Fibroblast of skin of scalp (primary cell): ENCODE measurements around the gene CFAP410. TPM values are rescaled to one million over a fixed set of nuclear protein-coding genes. Genes with fewer than 3 reads are reported as not detected.

Experiments
- DNase-seq: peaks from one replicate; pipeline ENCODE4 v3.0.0-alpha.2; 2013
- polyA plus RNA-seq, 2 experiments: library from polyadenylated mRNA; unstranded; fragments of 120-200 nt; gene quantifications; one replicate each; pipeline ENCODE4 v1.2.1, GENCODE V29; 2013; ENCODE audit not compliant: insufficient read length in 2 of 2

CFAP410 gene
- 18.9 TPM for polyA plus RNA-seq (2013, experiment 1 of 2; ENCODE audit: insufficient read length)
- polyA plus RNA-seq (2013, experiment 2 of 2; ENCODE audit: insufficient read length), result 18.7 TPM

DNA sequence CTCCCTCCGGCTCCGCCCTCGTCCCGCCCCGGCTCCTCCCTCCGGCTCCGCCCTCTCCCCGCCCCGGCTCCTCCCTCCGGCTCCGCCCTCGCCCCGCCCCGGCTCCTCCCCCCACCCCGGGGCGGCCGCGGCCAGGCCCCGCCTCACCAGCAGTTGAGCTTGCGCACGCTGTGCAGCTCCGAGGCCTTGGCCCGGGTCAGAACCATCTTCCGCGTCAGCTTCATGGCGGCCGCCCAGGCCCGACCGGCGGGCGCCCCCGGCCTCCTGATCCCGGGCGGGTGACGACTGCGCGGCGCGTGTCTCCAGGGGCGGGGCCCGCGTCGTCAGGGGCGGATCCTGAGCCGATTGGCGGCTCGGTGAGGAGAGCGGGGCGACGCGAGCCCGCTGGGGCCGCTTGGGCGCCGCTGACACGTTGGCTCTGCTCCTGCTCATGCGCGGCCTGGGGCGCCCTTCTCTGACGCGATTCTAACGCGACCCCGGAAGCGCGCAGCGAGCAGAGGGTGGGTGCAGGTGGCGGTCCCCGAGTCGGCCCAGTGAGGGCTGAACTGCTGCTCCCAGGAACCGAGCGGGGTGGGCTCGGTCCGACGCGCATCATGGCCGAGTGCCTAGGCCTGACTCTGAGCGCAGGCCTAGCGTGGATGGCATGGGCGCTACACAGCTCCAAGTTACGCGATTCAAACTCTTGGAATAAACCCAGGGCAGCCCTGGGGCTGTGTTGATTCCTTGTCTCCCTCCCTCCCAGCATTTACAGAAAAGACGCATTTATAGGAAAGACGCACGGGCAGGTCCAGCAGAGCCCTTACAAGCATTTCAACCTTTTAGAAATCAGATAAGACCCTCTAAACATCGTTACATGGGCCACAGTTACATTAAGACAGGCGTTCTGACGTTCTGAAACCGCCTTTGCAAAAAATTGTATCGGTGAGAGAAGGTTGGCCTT is at the start of gene CFAP410:
CFAP410 (minus strand) TSS at position 420 of the 940 bp plus-strand sequence; CDS start at position 224, 196 bp downstream.
- DNase-seq, result peak; percentile 96

- no peak for DNase-seq
These were observed 45.8 kb upstream of the CFAP410 start for GRCh38 chr21:44384968-44385367.

DNA sequence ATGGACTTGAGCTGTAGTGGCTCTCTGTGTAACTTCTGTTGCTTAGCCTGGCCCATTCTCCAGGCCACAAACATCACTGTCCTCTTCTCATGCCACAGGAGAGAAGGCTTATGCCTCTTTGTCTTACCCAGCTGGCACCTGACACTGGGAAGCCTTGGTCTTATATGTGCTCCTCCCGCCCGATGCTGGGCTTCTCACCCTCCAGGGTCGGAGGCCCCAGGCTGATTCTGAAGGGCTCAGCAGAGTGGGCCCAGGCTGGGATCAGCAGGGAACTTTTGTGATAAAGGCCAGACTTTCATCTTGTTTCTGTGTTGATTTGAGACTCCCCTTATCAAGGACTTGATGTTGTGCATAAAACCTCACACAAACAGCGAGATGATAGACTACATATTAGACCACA is 44.0 kb upstream of the CFAP410 start:
- DNase-seq, result no peak

GRCh38 chr21:44382536-44382935 is 43.3 kb upstream of the CFAP410 start:
- no peak for DNase-seq

DNA sequence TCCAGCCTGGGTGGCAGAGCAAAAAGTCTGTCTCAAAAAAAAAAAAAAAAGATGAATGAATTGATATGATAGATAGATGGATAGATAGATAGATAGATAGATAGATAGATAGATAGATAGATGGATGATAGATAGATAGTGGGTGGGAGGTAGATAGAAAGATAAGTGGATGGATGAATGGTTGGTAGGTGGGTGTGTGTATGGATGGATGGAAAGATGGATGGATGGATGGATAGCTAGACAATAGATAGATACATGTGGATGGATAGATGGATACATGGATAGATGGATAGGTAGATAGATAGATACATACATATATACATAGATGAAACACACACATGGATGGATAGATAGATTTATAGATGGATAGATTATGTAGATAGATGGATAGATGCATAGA is 42.7 kb upstream of the CFAP410 start:
- DNase-seq, result no peak

GRCh38 chr21:44380876-44381275 is 41.7 kb upstream of the CFAP410 start:
- no peak for DNase-seq

- no peak for DNase-seq
These were observed 41.0 kb upstream of the CFAP410 start for GRCh38 chr21:44379991-44380865.

GRCh38 chr21:44379515-44379848 is 40.3 kb upstream of the CFAP410 start:
- no peak for DNase-seq

GRCh38 chr21:44378646-44379514 is 39.7 kb upstream of the CFAP410 start:
- DNase-seq, result no peak

DNA sequence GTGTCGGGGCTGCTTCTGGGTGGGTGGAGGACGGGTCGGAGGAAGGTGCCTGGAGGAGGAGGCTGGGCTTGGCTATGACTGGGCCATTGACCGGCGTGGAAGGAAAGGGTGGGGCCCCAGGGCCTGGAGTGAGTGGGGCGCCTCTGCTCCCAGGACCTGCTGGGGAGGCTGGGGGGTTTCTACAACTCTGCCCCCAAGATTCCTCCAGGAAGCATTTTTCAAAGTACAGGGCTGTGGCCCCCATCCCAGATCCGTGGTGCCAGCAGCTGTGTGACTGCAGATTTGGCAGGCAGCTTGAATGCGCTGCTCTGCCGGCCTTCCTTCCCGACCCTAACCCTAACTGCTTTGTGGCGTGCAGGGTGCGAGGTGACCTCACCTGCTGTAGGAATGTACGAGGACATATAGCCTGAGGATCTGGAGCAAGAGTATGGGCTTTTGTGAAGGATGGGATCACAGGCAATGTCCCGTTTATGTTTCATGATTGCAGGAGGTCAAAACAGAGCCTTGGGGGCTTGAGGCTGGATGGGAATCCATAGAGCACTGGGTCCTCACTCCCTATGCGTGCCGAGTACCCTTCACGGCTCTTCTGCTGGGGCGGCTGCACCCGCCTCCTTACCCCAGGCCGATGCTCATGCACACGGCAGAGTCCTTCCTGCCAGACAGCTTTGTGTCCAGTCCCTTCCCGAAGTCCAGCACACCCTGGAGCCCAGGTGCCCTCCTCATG is 38.9 kb upstream of the CFAP410 start:
- no peak for DNase-seq

GRCh38 chr21:44377201-44377921 is 38.2 kb upstream of the CFAP410 start:
- no peak for DNase-seq

DNA sequence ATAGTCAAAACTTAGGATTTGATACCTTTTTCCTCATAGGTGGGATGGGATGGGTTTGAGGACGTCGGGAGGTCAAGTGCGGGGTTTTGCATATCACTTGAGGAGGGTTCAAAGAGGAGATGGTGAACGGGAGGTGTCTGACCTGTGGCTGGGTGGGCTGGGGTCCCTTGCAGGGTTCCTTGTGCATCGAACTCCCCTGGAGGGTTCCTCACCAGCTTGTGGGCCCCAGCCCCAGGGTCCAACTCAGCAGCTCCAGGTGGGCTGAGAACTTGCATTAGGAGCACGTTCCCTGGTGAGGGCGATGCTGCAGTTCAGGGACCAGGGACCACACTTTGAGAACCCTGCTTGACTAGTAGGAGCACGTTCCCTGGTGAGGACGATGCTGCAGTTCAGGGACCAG is 37.4 kb upstream of the CFAP410 start:
- DNase-seq, result no peak

DNA sequence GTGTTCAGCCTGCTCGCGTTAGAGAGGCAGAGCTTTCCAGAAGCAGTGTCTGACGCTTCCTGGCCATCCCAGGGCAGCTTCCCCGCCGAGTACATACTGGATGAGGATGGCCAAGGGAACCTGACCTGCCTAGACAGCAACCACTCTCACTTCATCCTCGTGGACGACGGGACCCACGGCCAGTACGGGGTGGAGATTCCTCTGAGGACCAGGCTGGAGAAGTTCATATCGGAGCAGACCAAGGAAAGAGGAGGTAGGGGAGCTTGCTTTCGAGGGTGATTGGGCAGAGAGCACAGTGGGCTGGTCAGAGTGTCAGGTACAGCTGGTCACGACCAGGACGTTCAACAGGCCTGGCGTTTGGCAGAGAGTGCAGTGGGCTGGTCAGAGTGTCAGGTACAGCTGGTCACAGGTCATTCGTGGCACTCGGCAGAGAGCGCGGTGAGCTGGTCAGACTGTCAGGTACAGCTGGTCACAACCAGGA is 36.6 kb upstream of the CFAP410 start:
- no peak for DNase-seq

- DNase-seq, result no peak
These were observed 36.1 kb upstream of the CFAP410 start for GRCh38 chr21:44375281-44375651.

DNA sequence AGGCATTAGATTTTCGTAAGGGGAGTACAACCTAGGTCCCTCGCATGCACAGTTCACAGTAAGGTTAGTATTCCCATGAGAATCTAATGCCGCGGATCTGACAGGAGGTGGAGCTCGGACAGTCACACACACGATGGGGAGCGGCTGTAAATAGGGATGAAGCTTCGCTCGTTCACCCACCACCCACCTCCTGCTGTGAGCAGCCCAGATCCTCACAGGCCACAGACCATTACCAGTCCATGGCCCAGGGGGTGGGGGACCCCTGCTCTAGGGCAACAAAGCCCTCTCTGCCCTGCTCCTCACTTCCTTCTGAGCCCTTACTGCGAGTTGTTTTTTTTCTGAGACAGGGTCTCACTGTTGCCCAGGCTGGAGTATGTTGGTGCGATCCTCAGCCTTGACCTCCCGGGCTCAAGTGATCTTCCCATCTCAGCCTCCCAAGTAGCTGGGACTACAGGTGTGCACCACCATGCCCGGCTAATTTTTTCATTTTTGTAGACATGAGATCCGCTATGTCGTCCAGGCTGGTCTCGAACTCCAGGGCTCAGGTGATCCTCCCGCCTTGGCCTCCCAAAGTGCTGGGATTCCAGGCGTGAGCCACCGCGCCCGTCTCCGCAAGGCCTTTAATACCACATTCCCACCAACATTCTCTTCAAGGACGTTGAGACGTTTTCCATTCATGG is 35.6 kb upstream of the CFAP410 start:
- DNase-seq, result no peak

DNA sequence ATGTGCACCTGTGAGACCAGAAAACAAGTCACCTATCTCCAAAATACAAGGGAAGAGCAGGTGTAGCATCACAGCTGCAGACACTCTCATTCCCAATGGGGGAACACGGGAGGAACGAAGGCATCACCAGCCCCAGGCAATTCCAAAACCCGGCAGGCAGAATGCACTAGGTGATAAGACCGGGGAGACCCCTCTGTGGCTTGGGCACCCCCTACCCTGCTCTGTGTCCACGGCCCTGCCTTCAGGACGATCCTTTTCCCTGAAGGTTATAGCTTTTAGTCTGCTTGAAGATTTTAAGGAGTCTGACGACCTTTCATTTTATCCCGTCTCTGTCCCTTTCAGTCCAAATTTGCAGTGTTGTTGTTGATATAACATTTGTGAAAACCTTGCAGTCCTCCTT is 33.4 kb upstream of the CFAP410 start:
- DNase-seq, result no peak

- DNase-seq, result no peak
These were observed 32.4 kb upstream of the CFAP410 start for GRCh38 chr21:44371596-44371995.

- DNase-seq, result no peak
These were observed 31.7 kb upstream of the CFAP410 start for GRCh38 chr21:44370786-44371410.

GRCh38 chr21:44370027-44370735 is 31.0 kb upstream of the CFAP410 start:
- DNase-seq, result peak; percentile 7
